ENCODE measurements around the gene ROR2. TPM values are rescaled to one million over a fixed set of nuclear protein-coding genes. Genes with fewer than 3 reads are reported as not detected.

The ROR2 gene
- polyA plus RNA-seq, 3 donors: not detected

- no peaks in the 10 kb centered on the region for H3K27me3 ChIP-seq (ENCODE audit: control insufficient read depth in 2 of 2, insufficient read depth in 2 of 2, low read length in 2 of 2)
- no peaks in the 10 kb centered on the region for H3K4me1 ChIP-seq (ENCODE audit: control insufficient read depth in 1 of 2, insufficient read depth in 2 of 2, low read length in 2 of 2)
- intact Hi-C loops (cut with micrococcal nuclease): no loop called here
- Mint-ChIP-seq H3K27me3 (ENCODE audit: low read depth in 3 of 3) (peaks cover 2 to 3% (median 2%) of the 10 kb centered on the region in 3 donors), H3K9me3 (peaks cover 0 to 3% (median 0%) of the 10 kb centered on the region in 7 donors), H3K4me3 (no peak overlapping the region), H3K4me1 (no peaks in the 10 kb centered on the region), H3K36me3 (no peaks in the 10 kb centered on the region), H3K27ac (no peak overlapping the region)
- no peak overlapping the region for H3K4me3 ChIP-seq (replicated peaks in 1 of 3; ENCODE audit: low read depth in 2 of 3, low read length in 3 of 3)
- H3K9ac ChIP-seq (ENCODE audit: insufficient read depth, low read length, poor library complexity, severe bottlenecking): no peak overlapping the region
- 100% methylated on average over 1 of the region's 5 CpGs for WGBS (ENCODE audit: insufficient coverage)
- no peak for DNase-seq
- no peak overlapping the region for H3K27ac ChIP-seq (ENCODE audit: low read depth in 1 of 2, low read length in 2 of 2)
- no peak for TF ChIP-seq CTCF (IDR thresholded peaks at IDR 0.05)
- H3K4me2 ChIP-seq (replicated peaks; ENCODE audit: extremely low read depth, low read length, poor library complexity, severe bottlenecking): no peak overlapping the region
- H3K9me3 ChIP-seq (replicated peaks in 1 of 2; ENCODE audit: control insufficient read depth in 1 of 2, insufficient read depth in 1 of 2, low read length in 2 of 2): no peaks in the 10 kb centered on the region
- no peaks in the 10 kb centered on the region for H3K79me2 ChIP-seq (ENCODE audit: insufficient read depth, low read length)
- H2AFZ ChIP-seq (ENCODE audit: insufficient read depth, low read depth, low read length, poor library complexity, severe bottlenecking): no peak overlapping the region
- H3K36me3 ChIP-seq (replicated peaks in 1 of 2; ENCODE audit: control insufficient read depth in 1 of 2, insufficient read depth in 2 of 2, low read length in 2 of 2): no peaks in the 10 kb centered on the region
- H4K20me1 ChIP-seq (ENCODE audit: insufficient read depth, low read length): no peaks in the 10 kb centered on the region
Measured at GRCh38 chr9:91736311-91736710, 213.7 kb downstream of the ROR2 start.

- H3K9ac ChIP-seq (ENCODE audit: insufficient read depth, low read length, poor library complexity, severe bottlenecking): no peak overlapping the region
- H3K4me2 ChIP-seq (replicated peaks; ENCODE audit: extremely low read depth, low read length, poor library complexity, severe bottlenecking): no peak overlapping the region
- no peaks in the 10 kb centered on the region for H3K9me3 ChIP-seq (replicated peaks in 1 of 2; ENCODE audit: control insufficient read depth in 1 of 2, insufficient read depth in 1 of 2, low read length in 2 of 2)
- no peaks in the 10 kb centered on the region for H3K36me3 ChIP-seq (replicated peaks in 1 of 2; ENCODE audit: control insufficient read depth in 1 of 2, insufficient read depth in 2 of 2, low read length in 2 of 2)
- H4K20me1 ChIP-seq (ENCODE audit: insufficient read depth, low read length): no peaks in the 10 kb centered on the region
- Mint-ChIP-seq H3K9me3 (no peaks in the 10 kb centered on the region), H3K27ac (no peak overlapping the region), H3K27me3 (ENCODE audit: low read depth in 3 of 3) (peaks cover 2 to 3% (median 2%) of the 10 kb centered on the region in 3 donors), H3K4me1 (no peaks in the 10 kb centered on the region), H3K36me3 (no peaks in the 10 kb centered on the region), H3K4me3 (no peak overlapping the region)
- no peak overlapping the region for H3K27ac ChIP-seq (ENCODE audit: low read depth in 1 of 2, low read length in 2 of 2)
- WGBS (ENCODE audit: insufficient coverage): 100% methylated on average over 1 of the region's 1 CpG
- no peak overlapping the region for H2AFZ ChIP-seq (ENCODE audit: insufficient read depth, low read depth, low read length, poor library complexity, severe bottlenecking)
- H3K79me2 ChIP-seq (ENCODE audit: insufficient read depth, low read length): no peaks in the 10 kb centered on the region
- DNase-seq: no peak
- no peak for TF ChIP-seq CTCF (IDR thresholded peaks at IDR 0.05)
- intact Hi-C loops (cut with micrococcal nuclease): no loop called here
- H3K4me3 ChIP-seq (replicated peaks in 1 of 3; ENCODE audit: low read depth in 2 of 3, low read length in 3 of 3): no peak overlapping the region
- no peaks in the 10 kb centered on the region for H3K27me3 ChIP-seq (ENCODE audit: control insufficient read depth in 2 of 2, insufficient read depth in 2 of 2, low read length in 2 of 2)
- no peaks in the 10 kb centered on the region for H3K4me1 ChIP-seq (ENCODE audit: control insufficient read depth in 1 of 2, insufficient read depth in 2 of 2, low read length in 2 of 2)
Measured at GRCh38 chr9:91735049-91735448, 215.0 kb downstream of the ROR2 start.
